Stomach (tissue), 4 donors: ENCODE measurements around the gene TSHR.

ENCODE experiments used
- EP300 ChIP-seq: sonication (generic); formaldehyde crosslinking; IDR thresholded peaks from one replicate; pipeline ENCODE4 v1.6.1; 2017; ENCODE audit warnings: antibody characterized with exemption
- POLR2A ChIP-seq, 4 donors: fragments of 450-650 bp; IDR thresholded peaks; one replicate each; pipeline ENCODE4 v1.6.1; 2016; ENCODE audit warnings: antibody characterized with exemption in 4 of 4, control low read depth in 2 of 4, mild to moderate bottlenecking in 1 of 4, moderate library complexity in 1 of 4
- POLR2AphosphoS5 ChIP-seq, 3 donors: sonication (generic); formaldehyde crosslinking; IDR thresholded peaks; one replicate each; pipeline ENCODE4 v1.6.1; 2016; ENCODE audit warnings: antibody characterized with exemption in 3 of 3
- TF ChIP-seq, protein P1 (sequence below), 7 experiments: fragments of 450-650 bp in 4 of 7; fragments of 200-600 bp in 3 of 7; sonication (generic) in 3 of 7; IDR thresholded peaks; one replicate each; pipeline ENCODE4 v1.5.1; 2016 to 2019; ENCODE audit warnings: antibody characterized with exemption in 7 of 7, control low read depth in 2 of 7, mild to moderate bottlenecking in 1 of 7

DNA sequence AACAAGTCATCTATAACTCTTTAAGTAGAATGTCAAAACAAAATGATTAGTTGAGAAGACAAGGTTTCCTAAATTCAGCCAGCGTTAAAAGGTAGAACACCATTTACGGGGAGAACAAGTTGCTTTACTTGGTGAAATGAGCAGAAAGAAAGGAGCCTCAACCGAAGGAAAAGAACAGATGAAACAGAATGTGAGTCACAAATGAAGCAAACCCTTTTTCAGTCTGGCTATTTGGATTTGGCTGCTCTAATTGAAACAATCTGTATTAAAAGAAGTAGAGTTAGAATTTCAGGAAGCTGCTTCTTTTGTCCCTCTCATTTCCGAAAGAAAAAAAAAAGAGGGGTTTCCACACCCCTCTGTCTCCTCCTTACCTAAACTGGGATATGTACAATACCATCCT lies 48.5 kb upstream of the TSHR start:
- TF ChIP-seq POLR2AphosphoS5 (IDR thresholded peaks at IDR 0.05) (no peak), POLR2A (IDR thresholded peaks at IDR 0.05) (no peak), EP300 (no peak)
- TF ChIP-seq, protein P1, sequence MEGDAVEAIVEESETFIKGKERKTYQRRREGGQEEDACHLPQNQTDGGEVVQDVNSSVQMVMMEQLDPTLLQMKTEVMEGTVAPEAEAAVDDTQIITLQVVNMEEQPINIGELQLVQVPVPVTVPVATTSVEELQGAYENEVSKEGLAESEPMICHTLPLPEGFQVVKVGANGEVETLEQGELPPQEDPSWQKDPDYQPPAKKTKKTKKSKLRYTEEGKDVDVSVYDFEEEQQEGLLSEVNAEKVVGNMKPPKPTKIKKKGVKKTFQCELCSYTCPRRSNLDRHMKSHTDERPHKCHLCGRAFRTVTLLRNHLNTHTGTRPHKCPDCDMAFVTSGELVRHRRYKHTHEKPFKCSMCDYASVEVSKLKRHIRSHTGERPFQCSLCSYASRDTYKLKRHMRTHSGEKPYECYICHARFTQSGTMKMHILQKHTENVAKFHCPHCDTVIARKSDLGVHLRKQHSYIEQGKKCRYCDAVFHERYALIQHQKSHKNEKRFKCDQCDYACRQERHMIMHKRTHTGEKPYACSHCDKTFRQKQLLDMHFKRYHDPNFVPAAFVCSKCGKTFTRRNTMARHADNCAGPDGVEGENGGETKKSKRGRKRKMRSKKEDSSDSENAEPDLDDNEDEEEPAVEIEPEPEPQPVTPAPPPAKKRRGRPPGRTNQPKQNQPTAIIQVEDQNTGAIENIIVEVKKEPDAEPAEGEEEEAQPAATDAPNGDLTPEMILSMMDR (IDR thresholded peaks at IDR 0.05): no peak
